HG03342 (cell line): ENCODE measurements around the gene DOCK4.

Experiments
- ATAC-seq: cut with Tn5 transposase; IDR thresholded peaks from one replicate; pipeline ENCODE4 v1.9.1; 2021; ENCODE audit warnings: mild to moderate bottlenecking, moderate library complexity; ENCODE audit not compliant: unreplicated experiment

The DOCK4 gene

DNA sequence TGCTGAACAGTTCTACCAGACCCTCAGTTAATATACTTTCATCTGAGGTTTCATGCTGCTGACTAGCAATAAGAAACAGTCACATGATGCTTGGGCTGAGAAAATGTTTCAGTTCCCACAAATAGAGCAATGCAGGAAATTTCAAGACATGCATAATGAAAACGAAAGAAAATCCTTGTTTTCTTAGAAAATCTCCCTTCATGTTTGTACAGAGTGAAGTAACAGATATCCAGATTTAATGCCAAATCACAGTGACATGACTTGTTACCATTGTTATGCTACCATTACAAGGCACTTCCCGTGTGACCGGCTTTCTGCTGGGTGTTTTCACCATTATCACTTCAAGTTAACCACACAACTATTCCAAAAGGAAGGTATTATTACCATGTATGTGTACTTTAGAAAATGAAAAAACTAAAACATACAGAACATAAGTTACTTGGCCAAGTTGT is 121.7 kb downstream of the DOCK4 start:
- ATAC-seq: peak; percentile 59

DNA sequence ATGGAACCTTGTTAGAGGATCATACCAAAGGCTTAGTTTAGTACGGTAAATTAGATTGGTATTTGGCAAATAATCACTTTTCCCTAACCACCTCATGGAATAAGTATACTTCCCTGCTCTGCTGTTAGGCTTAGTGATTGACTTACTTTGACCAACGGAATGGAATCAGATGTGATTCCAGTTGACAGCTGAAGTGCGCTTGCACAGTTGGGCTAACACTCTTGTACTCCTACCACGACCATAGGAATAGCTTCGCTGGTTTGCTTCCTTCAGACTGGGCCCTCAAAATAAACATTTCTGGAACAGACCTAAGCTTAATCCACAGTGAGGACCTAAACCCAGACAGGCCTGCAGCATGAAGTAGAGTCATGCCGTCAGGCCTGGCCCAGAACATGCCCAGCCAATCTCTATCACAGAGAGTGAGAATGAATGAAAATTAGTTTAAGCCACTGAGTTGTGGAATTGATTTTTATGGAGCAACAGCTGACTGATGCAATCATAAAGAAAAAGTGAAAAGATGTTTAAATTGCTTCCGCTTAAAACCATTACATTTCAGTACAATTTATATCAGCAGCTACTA is 122.3 kb downstream of the DOCK4 start:
- no peak for ATAC-seq

DNA sequence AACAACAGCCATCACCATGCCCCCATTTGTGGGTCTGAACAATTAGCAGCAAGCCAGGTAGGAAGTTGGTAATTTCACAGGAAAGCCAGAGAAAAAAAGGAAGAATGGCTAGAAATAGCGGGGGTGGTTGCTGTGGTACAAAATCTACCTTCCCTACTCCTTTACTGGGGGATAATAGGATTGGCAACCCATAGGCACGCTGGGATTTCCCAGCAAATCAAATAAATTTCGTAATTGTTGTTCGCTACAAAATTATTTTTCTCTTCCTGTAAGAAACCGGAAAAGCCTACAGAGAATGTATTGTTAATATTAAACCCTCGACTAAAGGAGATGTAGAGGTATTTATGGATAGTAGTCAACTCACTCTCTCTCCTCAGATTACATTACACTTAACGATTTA is 123.9 kb downstream of the DOCK4 start:
- no peak for ATAC-seq

DNA sequence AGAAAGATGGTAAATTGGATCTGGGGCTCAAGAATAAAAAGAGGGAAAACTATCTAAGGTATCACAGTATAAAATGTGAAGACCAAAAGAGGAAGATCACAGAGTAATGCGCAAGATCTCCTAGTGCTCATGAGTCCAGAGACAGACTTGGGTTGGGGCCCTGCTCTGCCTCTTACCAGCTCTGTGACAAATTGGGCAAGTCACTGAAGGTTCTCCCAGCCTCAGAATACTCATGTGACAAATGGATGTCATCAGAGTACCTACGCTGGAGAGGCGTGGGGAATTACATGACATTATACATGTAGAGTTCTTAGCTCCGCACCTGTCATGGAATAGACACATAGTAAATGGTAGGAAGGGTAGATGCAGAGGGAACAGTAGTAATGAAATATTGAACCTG is 124.4 kb downstream of the DOCK4 start:
- no peak for ATAC-seq

DNA sequence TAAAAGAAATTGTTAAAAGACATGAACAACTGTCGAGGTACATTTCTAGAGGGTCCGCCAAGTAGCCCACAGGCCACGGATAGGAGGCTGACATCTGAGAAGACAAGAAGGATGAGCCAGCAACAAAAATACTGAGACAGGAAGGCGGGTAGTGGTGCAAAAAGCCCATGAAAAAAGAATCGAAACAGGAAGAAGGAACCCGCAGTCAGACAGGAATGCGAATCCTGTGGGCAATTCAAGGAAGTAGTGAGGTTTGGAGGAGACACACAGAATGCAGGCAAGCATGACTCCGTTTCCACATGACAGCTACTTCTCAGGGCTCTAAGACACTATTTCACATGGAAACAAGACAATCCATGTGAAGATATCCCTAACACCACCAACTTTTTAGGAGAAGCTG is 125.2 kb downstream of the DOCK4 start:
- no peak for ATAC-seq

DNA sequence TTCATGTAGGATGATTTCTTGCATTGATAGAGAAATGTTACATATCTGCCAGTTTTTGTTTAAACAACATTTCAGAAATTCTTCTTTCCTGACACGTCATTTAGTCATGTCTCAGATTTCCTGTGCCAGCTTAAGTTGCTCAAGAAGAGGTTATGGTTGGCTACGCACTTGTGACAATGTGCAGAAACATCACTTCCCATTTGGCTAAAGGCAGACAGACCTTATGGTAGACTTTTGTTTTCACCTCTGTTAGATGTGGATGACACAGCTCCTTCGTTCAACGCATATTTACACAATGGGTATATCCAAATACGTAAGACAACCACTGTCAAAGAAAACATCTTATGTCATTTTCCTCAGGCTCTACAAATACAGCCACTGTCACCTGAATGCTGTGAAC is 125.8 kb downstream of the DOCK4 start:
- ATAC-seq: peak; percentile 89

DNA sequence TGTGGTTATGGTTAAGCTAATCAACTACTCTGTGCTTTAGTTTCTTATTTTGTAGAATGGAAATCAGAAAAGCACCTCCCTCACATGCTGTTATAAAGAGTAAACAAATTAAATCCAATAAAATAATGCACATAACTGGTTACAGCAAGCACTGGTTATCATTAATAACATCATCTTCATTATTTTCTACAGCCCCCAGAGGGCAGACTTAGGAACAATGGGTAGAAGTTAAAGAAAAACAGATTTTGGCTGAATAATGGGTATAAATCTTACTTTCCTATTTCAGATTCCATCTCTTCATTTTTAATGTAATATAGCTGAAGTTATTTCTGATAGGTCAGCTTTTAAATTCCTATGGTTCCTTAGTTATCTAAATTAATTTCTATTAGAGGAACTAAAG is 126.5 kb downstream of the DOCK4 start:
- ATAC-seq: no peak

DNA sequence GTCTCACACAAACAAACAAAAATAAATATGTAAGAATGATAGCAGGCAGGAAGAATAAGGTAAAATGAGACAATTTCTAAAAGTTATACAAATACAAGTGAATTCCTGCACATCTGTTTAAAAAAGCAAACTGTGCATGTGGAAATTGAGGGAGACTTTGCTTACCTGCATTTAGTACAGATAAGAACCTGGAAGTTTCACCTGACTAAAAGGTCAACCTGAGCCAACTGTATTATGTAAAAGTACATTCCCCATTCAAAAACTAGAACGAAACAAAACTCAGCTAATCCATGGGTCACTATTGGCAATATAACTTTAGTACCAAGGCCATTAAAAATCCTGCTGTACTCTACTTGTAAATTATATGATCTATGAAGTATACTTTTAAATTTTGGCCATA is 127.1 kb downstream of the DOCK4 start:
- no peak for ATAC-seq

DNA sequence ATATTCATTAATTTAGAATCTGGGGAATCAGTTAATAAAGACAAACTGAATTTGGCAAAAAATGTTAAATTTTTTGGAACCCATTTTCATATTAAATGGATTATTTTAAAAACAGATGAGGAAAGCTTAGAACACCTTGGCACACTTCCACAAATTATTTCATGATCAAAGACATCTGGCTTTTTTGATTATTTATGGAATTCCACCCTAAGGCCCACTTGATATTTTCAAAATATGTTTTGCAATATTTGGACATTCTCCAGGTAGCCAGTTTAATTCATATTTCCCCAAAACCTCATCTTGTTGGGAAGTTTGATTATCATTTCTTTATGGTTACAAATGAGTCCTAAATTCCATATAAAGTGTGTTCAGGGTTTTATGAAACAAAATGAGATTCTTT is 129.9 kb downstream of the DOCK4 start:
- no peak for ATAC-seq

DNA sequence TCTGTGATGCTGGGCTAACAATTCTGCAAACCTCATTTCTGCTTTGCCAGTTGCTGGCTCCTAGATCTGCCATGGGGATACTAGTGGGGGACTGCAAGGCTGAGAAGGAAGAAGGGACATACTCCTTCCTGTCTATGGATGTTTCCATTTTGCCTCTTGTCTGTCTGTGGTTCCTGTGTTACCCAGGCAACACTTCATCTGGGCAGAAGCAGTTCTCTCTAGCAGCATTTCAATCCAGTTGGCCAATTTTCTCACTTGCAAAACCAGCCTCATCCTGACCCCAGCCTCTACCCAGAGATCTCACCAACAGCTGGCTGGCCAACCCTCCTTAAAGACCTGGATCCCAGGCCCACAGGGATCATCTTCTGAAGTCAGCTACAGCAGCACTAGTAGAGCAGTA is 131.7 kb downstream of the DOCK4 start:
- ATAC-seq: no peak

DNA sequence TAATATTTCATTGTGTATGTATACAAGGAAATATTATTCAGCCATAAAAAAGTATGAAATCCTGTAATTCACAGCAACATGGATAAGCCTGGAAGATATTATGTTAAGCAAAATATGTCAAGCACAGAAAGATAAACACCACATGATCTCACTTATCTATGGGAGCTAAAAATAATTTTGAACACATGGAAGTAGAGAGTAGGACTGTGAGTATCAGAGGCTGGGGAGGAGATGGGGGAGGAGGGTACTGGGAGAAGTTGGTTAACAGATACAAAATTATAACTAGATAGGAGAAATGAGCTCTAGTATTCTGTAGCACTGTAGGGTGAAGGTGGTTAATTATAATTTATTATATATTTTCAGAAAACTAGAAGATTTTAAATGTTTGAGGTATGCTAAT is 132.7 kb downstream of the DOCK4 start:
- no peak for ATAC-seq

DNA sequence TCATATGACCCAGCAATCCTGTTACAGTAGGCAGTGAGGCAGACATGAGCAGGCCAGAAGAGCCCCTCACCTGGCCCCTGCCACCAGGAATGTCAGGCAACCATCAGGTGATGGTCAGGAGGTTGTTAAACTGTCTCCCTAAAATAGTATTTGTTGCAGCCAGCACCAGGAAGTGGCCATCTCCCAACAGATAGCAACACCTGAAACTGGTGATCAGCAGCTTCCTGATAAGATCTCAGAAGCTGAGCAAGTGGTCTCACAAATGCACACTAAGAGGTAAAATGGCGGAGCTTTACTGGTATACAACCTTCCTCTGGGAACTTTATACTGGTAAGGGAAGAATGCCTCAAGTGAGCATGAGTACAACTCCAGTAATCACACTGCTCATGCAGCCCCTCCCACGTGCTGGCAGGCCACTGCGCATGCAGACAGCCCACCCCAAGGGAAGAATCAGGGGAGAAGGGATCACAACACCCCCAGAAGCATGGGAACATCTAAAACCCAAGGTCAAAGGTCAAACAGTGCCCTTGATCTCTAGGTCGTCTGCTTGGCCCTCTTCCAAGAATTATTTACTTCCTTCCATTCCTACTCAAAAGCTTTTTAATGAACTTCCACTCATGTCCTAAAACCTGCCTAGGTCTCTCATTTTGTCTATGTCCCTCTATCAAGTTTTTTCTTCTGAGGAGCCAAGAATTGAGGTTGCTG is 133.5 kb downstream of the DOCK4 start:
- no peak for ATAC-seq

DNA sequence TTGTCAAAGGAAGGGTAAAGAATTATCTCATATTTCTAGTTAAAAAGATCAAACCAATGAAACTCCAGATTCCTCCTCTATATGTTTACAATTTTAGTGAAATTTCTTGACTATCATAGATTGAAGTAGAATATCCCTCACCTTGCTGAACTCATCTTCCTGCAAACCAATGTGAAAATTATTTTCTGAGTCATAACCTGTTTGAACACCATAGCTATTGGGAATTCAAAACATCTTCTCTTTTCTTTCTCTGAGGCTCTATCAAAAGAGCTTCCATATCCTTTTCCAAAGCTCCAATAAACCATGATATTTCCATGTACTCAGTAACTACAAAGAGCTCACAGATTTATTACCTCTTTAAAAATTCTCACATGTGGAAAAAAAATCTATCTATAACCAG is 134.3 kb downstream of the DOCK4 start:
- ATAC-seq: no peak

DNA sequence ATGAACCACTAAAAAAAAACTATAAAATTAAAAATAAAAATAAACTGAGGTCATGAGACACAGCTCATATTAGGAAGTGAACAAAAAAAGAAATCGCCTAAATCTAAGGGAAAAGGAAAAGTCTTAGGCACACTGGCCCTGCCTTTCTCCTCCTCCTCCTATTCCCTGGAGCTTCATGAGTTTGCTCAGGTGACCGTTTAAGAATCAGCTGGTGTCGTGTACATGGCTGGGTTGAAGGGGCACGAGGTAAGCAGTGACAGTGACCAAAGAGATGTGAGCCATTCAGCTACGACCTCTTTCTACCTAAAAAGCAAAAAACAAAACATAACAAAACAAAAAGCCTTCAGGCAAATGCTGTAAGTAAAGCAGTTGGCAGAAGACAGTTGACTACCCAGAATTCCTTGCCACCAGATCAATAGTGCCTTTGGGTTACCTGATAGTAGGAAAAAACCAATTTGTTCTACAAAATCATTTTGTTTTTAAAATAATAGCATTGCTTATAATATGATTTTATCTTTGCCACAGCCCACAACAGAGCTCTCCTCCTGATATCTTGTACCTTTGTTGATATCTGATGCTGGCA is 135.4 kb downstream of the DOCK4 start:
- ATAC-seq: no peak

DNA sequence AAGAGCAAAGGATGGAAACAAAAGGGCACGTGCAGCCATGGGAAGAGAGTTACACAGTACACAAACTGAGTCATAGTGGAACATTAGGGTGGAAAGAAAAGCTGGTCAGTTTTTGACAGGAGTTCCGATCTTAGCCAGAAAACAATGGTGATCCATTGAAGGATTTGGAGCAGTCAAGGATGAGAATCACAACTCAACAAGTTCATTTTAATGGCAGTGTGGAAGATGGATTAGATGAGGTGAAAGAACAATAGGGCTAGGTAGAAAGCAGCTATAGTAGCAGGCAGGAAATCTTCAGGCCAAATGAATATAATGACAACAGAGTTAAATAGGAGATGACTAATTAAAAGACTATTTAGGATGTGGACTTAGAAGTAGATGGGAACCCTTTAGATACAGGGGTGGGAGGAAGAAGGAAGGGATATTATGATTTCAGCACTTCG is 136.3 kb downstream of the DOCK4 start:
- ATAC-seq: no peak

DNA sequence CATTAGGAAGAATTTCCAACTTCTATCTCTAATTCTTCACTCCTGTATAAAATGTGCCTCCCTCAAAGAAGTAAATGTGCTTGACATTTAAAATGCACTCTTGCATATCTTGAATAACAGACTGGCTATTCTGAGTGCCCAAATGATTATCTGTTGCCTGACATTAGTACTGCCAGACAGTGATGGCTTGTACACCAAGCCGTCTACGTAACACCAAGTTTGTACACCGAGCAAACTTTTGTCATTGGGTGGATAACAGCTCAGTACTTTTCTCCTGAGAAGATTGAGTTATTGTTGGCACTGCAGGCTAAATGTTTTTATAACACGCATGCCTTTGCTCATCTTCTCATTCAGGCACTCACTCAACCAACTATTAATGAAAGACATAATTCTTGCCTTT is 137.2 kb downstream of the DOCK4 start:
- no peak for ATAC-seq

DNA sequence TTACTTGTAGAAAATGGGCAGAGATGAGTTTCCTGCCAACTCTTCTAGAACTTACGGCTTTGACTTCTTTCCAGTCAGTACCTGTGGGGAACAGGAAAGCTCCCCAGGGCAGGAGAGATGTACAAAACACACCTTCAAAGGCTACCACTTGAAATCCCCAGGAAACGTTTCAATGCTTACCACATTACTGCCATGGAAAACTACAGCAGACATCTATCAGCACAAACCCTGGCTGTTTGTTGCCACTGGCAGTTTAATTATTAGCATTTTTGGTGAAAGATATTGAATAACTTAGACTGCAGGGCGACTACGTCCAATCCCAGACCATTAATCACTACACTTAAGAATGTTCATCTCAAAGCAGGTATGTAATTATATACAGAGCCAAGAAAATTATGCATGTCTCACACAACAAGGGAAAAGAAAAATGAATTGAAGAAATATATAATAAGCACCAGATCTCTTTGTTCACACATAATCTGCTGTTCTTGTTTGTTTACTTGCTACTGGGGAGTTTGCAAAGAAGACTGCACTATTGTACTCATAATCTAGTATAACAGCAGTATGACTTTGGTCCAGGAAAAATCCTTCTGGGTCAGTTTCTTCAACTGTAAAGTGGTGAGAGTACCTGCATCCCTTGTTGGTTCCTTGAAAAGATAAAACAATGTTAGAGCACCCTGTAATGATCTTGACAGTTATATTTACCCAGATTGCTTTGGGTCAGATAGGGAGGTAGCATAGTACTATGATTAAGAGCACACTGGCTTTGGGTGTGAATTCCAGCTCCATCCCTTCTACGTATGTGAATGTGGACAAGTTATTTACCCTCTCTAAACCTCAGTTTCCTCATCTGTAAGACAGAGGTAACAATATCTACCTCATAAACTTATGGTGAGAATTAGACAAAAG is 138.3 kb downstream of the DOCK4 start:
- no peak for ATAC-seq

DNA sequence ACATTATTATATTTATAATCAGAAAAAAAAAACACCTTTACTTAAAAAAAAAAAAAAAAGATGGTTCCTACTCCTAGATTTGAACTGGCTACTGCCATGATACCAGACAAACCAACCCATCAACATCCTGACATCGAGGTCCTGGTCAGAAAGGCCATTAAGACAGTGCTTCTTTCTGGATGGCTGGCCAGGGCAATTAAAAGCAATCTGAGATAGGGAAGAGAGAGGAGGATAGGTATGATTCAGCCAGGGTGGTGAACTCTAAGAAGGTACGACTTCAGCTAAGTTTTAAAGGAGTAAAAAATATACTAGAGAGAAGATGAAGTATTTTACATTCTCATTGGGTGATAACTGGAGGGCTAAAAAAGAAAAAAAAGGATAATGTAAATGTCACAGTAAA is 139.0 kb downstream of the DOCK4 start:
- ATAC-seq: no peak

DNA sequence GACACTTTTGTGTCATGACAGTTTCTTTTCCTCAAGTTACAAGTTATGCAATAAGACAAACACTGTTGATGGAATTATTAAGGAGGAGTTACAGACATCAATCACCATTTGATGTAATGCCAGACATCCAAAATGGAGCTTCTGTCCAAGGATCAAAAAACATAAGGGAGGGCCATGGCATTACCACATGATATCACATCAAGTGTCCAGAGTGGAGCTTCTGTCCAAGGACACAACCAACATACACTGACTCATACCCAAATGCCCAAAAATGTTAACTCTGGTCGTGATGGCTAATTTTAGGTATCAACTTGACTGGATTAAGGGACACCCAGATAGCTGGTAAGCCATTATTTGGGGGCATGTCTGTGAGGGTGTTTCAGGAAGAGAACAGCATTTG is 140.4 kb downstream of the DOCK4 start:
- ATAC-seq: no peak

DNA sequence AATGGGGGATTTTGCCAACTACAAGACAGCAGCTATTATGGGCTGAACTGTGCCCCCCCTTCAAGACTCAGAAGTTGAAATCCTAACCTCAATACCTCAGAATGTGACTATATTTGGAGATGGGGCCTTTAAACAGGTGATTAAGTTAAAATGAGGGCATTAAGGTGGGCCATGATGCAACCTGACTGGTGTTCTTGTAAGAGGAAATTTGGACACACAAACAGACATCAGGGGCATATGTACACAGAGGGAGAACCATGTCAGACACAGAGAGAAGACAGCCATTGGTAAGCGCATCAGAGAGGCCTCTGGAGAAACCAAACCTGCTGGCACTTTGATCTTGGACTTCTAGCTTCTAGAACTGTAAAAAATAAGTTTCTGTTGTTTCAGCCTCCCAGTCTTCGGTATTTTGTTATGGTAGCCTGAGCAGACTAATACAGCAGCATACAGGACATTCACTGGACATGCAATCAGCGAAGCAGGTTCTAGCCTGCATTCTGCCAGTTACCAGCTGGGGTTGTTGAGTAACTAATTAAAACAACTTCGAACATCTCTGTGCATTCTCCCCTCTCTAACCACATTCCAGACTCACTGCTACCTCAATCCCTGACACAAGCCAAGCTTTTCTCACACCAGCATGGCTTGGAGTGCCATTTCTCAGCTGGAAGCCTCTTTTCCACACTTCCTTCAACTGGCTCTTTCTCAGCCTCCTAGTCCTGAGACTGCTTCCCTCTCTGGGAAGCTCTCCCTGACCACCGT is 141.4 kb downstream of the DOCK4 start:
- ATAC-seq: no peak

DNA sequence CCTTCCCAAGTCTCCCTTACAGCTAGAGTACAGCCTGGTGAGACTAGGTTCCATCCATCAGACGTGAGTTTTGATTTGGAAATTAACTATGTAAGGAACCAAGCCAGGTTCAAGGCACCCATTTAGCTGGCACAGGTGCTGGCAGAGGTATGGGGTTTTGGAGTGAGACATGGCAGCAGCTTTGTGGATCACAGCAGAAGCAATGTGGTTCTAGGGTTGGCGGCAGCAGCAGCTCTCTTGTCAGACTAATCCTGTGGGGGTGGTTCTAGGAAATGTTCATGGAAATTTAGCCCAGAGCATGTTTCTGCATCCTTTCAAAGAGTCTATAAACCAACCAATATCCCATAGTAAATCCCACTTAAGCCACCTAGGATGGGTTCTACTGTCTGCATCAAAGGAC is 142.2 kb downstream of the DOCK4 start:
- ATAC-seq: no peak
